GM12891 (cell line): ENCODE results near the gene CCDC12.

Experiments used
- PAX5 ChIP-seq: IDR thresholded peaks from 2 replicates; pipeline ENCODE4 v1.6.1; 2011; ENCODE audit warnings: low read length, moderate library complexity, mild to moderate bottlenecking; ENCODE audit not compliant: insufficient read depth, severe bottlenecking
- POLR2A ChIP-seq: IDR thresholded peaks from 2 replicates; pipeline ENCODE4 v1.6.1; 2011; ENCODE audit warnings: low read depth, low read length, control low read depth
- POLR2AphosphoS5 ChIP-seq: IDR thresholded peaks from 2 replicates; pipeline ENCODE4 v1.6.1; 2011; ENCODE audit warnings: low read depth, low read length, control low read depth

DNA sequence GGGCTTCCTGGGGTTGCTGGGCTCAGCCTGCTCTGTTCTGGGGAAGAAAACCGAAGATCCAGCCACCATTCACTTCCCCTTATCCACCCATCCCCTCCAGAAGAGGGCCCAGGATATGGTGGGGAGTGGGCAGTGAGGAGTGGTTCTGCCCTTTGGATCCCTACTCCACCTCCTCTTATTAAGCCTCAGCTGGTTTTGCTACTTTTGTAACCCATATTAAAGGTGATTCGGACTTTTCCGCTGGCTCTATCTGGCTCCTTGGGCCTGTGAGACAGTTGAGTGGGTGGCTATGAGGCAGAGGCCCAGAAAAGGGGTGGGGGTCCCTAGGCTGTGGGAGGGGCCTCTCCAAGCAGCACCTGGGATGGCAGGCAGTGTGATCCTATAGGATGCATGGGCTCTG, 36.7 kb upstream of the CCDC12 start:
- TF ChIP-seq POLR2A = no peak
- TF ChIP-seq POLR2AphosphoS5 = no peak
- TF ChIP-seq PAX5 = no peak
